ENCODE data around the gene GNS. TPM values are rescaled to one million over a fixed set of nuclear protein-coding genes. Genes with fewer than 3 reads are reported as not detected.
"Not testable (repeated sequence)": the region's sequence is repeated elsewhere in the genome, so short reads cannot be mapped to it uniquely, and the experiment has no call there.

The GNS gene
- total and polyA plus RNA-seq, 4 donors: 27.8 to 78.6 (median 57.4) TPM

DNA sequence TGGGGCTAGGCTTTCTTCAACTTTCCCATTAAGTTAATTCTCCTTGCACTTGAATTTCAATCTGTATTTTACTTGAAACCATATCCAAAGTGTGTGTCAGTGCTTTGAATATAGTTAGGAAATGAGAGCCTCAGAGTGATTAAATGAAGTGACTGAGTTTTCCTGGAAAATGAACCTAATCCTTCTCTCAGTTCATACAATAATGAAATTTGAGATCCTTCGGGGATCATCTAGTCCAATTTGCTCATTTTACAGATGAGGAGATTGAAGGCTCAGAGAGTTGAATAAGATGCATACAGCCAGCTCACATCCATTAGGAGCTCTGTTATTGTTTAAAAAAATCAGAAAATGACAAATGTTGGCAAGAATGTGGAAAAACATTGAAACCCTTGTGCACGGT is 47.0 kb upstream of the GNS start:
- no peaks in the 10 kb centered on the region for H3K9me3 ChIP-seq (ENCODE audit: control insufficient read depth in 4 of 4, low read length in 3 of 4)

DNA sequence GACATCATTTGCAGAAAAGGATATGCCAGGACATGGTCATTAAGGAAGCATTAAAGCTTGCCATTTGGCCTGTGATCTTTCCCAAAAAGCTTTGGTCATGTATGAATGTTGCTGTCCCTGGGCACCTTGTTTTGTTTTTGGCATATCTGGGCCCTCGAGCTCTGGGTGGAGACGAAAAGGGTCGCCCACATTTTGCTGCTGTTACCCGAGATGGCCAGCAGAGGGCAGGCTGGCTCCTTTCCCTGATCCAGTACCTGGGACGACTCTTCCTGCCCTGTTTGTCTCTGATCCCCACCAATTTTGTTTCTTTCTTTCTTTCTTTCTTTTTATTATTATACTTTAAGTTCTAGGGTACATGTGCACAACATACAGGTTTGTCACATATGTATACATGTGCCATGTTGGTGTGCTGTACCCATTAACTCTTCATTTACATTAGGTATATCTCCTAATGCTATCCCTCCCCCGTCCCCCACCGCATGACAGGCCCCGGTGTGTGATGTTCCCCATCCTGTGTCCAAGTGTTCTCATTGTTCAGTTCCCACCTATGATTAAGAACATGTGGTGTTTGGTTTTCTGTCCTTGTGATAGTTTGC is 43.1 kb upstream of the GNS start:
- not testable (repeated sequence) for H3K27me3 ChIP-seq (ENCODE audit: control insufficient read depth in 4 of 4, insufficient read depth in 4 of 4, low read length in 3 of 4); H3K4me3 ChIP-seq (ENCODE audit: low read depth in 1 of 3, low read length in 3 of 3); H3K27ac ChIP-seq (ENCODE audit: low read depth in 1 of 2, low read length in 2 of 2); H3K9me3 ChIP-seq (ENCODE audit: control insufficient read depth in 4 of 4, low read length in 3 of 4); H3K9ac ChIP-seq (ENCODE audit: low read depth in 1 of 2, low read length in 2 of 2); H3K36me3 ChIP-seq (ENCODE audit: control insufficient read depth in 4 of 4, insufficient read depth in 3 of 4, low read depth in 1 of 4, low read length in 3 of 4); H3K4me1 ChIP-seq (ENCODE audit: control insufficient read depth in 4 of 4, insufficient read depth in 4 of 4, low read length in 3 of 4)
- WGBS: 32% methylated on average over 8 of the region's 8 CpGs
- peak; percentile 68 for DNase-seq (ENCODE audit: low spot score)
- TF ChIP-seq RAD21 (IDR thresholded peaks at IDR 0.05): peak; percentile 70 to 77
- TF ChIP-seq CTCF (IDR thresholded peaks at IDR 0.05; ENCODE audit: low read depth, low read length, missing input control): peak; percentile 78

More for the DNA sequence above, 47.0 kb upstream of the GNS start:
- WGBS: 95% methylated on average over 2 of the region's 2 CpGs
- Histone ChIP-seq H3K36me3 (ENCODE audit: control insufficient read depth in 4 of 4, insufficient read depth in 3 of 4, low read depth in 1 of 4, low read length in 3 of 4) (no peaks in the 10 kb centered on the region), H3K27me3 (ENCODE audit: control insufficient read depth in 4 of 4, insufficient read depth in 4 of 4, low read length in 3 of 4) (no peaks in the 10 kb centered on the region), H3K4me1 (ENCODE audit: control insufficient read depth in 4 of 4, insufficient read depth in 4 of 4, low read length in 3 of 4) (peaks cover 0 to 3% (median 1%) of the 10 kb centered on the region in 4 donors), H3K4me3 (ENCODE audit: low read depth in 1 of 3, low read length in 3 of 3) (no peak overlapping the region), H3K9ac (ENCODE audit: low read depth in 1 of 2, low read length in 2 of 2) (no peak overlapping the region), H3K27ac (ENCODE audit: low read depth in 1 of 2, low read length in 2 of 2) (no peak overlapping the region)
- TF ChIP-seq TAF1 (conservative IDR thresholded peaks at IDR 0.05) (no peak), SP1 (IDR thresholded peaks at IDR 0.05) (no peak), HNF4G (IDR thresholded peaks at IDR 0.05) (no peak), GABPA (IDR thresholded peaks at IDR 0.05 in 1 of 2, conservative IDR thresholded peaks at IDR 0.05 in 1 of 2) (no peak), ATF3 (IDR thresholded peaks at IDR 0.05) (no peak), CTCF (IDR thresholded peaks at IDR 0.05; ENCODE audit: low read depth, low read length, missing input control) (no peak), RAD21 (IDR thresholded peaks at IDR 0.05) (no peak), HNF4A (conservative IDR thresholded peaks at IDR 0.05) (no peak), YY1 (IDR thresholded peaks at IDR 0.05) (no peak)
- TF ChIP-seq, protein P1, sequence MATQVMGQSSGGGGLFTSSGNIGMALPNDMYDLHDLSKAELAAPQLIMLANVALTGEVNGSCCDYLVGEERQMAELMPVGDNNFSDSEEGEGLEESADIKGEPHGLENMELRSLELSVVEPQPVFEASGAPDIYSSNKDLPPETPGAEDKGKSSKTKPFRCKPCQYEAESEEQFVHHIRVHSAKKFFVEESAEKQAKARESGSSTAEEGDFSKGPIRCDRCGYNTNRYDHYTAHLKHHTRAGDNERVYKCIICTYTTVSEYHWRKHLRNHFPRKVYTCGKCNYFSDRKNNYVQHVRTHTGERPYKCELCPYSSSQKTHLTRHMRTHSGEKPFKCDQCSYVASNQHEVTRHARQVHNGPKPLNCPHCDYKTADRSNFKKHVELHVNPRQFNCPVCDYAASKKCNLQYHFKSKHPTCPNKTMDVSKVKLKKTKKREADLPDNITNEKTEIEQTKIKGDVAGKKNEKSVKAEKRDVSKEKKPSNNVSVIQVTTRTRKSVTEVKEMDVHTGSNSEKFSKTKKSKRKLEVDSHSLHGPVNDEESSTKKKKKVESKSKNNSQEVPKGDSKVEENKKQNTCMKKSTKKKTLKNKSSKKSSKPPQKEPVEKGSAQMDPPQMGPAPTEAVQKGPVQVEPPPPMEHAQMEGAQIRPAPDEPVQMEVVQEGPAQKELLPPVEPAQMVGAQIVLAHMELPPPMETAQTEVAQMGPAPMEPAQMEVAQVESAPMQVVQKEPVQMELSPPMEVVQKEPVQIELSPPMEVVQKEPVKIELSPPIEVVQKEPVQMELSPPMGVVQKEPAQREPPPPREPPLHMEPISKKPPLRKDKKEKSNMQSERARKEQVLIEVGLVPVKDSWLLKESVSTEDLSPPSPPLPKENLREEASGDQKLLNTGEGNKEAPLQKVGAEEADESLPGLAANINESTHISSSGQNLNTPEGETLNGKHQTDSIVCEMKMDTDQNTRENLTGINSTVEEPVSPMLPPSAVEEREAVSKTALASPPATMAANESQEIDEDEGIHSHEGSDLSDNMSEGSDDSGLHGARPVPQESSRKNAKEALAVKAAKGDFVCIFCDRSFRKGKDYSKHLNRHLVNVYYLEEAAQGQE (IDR thresholded peaks at IDR 0.05): no peak
- DNase-seq (ENCODE audit: low spot score): no peak

Measured in liver (tissue), 9 donors.